HT-29 (cell line): ENCODE data around the gene TERB1. TPM values are rescaled to one million over a fixed set of nuclear protein-coding genes. Genes with fewer than 3 reads are reported as not detected.
"Not testable (repeated sequence)": the region's sequence is repeated elsewhere in the genome, so short reads cannot be mapped to it uniquely, and the experiment has no call there.

ENCODE experiments used
- DNase-seq: peaks from one replicate; pipeline ENCODE4 v3.0.0-alpha.2; 2015; ENCODE audit warnings: low spot score
- total RNA-seq: library from RNA; depleted of rRNA; stranded (reverse); fragments of >200 nt; shearing (Covaris generic); gene quantifications from 2 replicates; pipeline ENCODE4 v1.2.3, GENCODE V29; 2014

TERB1 gene
- total RNA-seq, 1 experiment from 2014 or later: not detected

GRCh38 chr16:66830422-66831404, 29.3 kb upstream of the TERB1 start, which contains the start of gene NAE1:
NAE1 (minus strand) TSS chr16:66830976; CDS start chr16:66830899, 77 bp downstream.
- DNase-seq: peak; percentile 93

- no peak for DNase-seq
Measured at GRCh38 chr16:66824006-66824405, 22.6 kb upstream of the TERB1 start.

GRCh38 chr16:66814734-66815133, 13.3 kb upstream of the TERB1 start:
- DNase-seq: no peak

- DNase-seq: no peak
Measured at GRCh38 chr16:66811043-66811442, 9.7 kb upstream of the TERB1 start.

- no peak for DNase-seq
Measured at GRCh38 chr16:66810391-66810790, 9.0 kb upstream of the TERB1 start.

GRCh38 chr16:66809765-66810164, 8.4 kb upstream of the TERB1 start:
- no peak for DNase-seq

- no peak for DNase-seq
Measured at GRCh38 chr16:66802159-66802558, 775 bp upstream of the TERB1 start.

- no peak for DNase-seq
Measured at GRCh38 chr16:66800856-66801255, 528 bp downstream of the TERB1 start.

GRCh38 chr16:66798161-66798560, 3.2 kb downstream of the TERB1 start:
- DNase-seq: no peak

GRCh38 chr16:66793984-66794383, 7.4 kb downstream of the TERB1 start:
- not testable (repeated sequence) for DNase-seq

- no peak for DNase-seq
Measured at GRCh38 chr16:66790130-66790733, 11.2 kb downstream of the TERB1 start.

GRCh38 chr16:66787427-66787826, 14.0 kb downstream of the TERB1 start:
- DNase-seq: no peak

- DNase-seq: no peak
Measured at GRCh38 chr16:66786551-66786950, 14.8 kb downstream of the TERB1 start.

GRCh38 chr16:66776457-66776856, 24.9 kb downstream of the TERB1 start:
- DNase-seq: no peak

GRCh38 chr16:66774981-66775380, 26.4 kb downstream of the TERB1 start:
- DNase-seq: no peak

- DNase-seq: no peak
Measured at GRCh38 chr16:66758086-66758485, 43.3 kb downstream of the TERB1 start.

- no peak for DNase-seq
Measured at GRCh38 chr16:66754819-66755218, 46.6 kb downstream of the TERB1 start.

GRCh38 chr16:66754211-66754610, 47.2 kb downstream of the TERB1 start:
- DNase-seq: no peak

GRCh38 chr16:66752958-66753357, 48.4 kb downstream of the TERB1 start:
- DNase-seq: no peak

- DNase-seq: no peak
Measured at GRCh38 chr16:66752379-66752778, 49.0 kb downstream of the TERB1 start.

GRCh38 chr16:66751992-66752322, 49.4 kb downstream of the TERB1 start:
- DNase-seq: no peak

- peak; percentile 80 for DNase-seq
Measured at GRCh38 chr16:66751303-66751991, 49.9 kb downstream of the TERB1 start, which contains the start of gene DYNC1LI2. DYNC1LI2 (minus strand) TSS chr16:66751609; CDS start chr16:66751591, 18 bp downstream.
